KMS-11 (cell line): ENCODE measurements around the gene JAG2.
"Not testable (repeated sequence)": the region's sequence is repeated elsewhere in the genome, so short reads cannot be mapped to it uniquely, and the experiment has no call there.

ENCODE experiments used
- H2AFZ ChIP-seq: fragments of 200-600 bp; sonication (generic); 2 replicates; pipeline ENCODE4 v1.6.1; 2016; ENCODE audit warnings: antibody characterized with exemption, mixed run types, low read depth
- H3K27ac ChIP-seq: fragments of 200-600 bp; sonication (generic); 2 replicates; pipeline ENCODE4 v1.6.1; 2016; ENCODE audit warnings: mild to moderate bottlenecking, mixed run types
- H3K27me3 ChIP-seq: fragments of 200-600 bp; sonication (generic); 2 replicates; pipeline ENCODE4 v1.6.1; 2017; ENCODE audit warnings: mild to moderate bottlenecking, low read depth, mixed run types, moderate library complexity; ENCODE audit not compliant: insufficient read depth
- H3K36me3 ChIP-seq: fragments of 200-600 bp; sonication (generic); 2 replicates; pipeline ENCODE4 v1.6.1; 2017; ENCODE audit warnings: mild to moderate bottlenecking, mixed run types; ENCODE audit not compliant: insufficient read depth
- H3K4me1 ChIP-seq: fragments of 200-600 bp; sonication (generic); 2 replicates; pipeline ENCODE4 v1.6.1; 2016; ENCODE audit warnings: mild to moderate bottlenecking, low read depth, mixed run types; ENCODE audit not compliant: poor library complexity, severe bottlenecking
- H3K4me2 ChIP-seq: fragments of 200-600 bp; sonication (generic); 2 replicates; pipeline ENCODE4 v1.7.0; 2016; ENCODE audit warnings: mild to moderate bottlenecking, mixed run types
- H3K4me3 ChIP-seq: fragments of 200-600 bp; sonication (generic); IDR thresholded peaks from 2 replicates; pipeline ENCODE4 v1.6.1; 2017; ENCODE audit warnings: low read depth, low read length, mixed read lengths; ENCODE audit not compliant: insufficient read depth
- H3K79me2 ChIP-seq: fragments of 200-600 bp; sonication (generic); 2 replicates; pipeline ENCODE4 v1.6.1; 2016; ENCODE audit warnings: low read depth, mixed run types; ENCODE audit not compliant: insufficient read depth
- H3K9ac ChIP-seq: fragments of 200-600 bp; sonication (generic); 2 replicates; pipeline ENCODE4 v1.6.1; 2016; ENCODE audit warnings: mild to moderate bottlenecking, mixed run types
- H4K20me1 ChIP-seq: fragments of 200-600 bp; sonication (generic); 2 replicates; pipeline ENCODE4 v1.6.1; 2016; ENCODE audit warnings: mild to moderate bottlenecking, mixed run types; ENCODE audit not compliant: insufficient read depth
- TF ChIP-seq, protein P1 (sequence below): fragments of 200-600 bp; sonication (generic); conservative IDR thresholded peaks from 2 replicates; pipeline ENCODE4 v1.6.1; 2017; ENCODE audit warnings: low read depth, mild to moderate bottlenecking, antibody characterized with exemption, low read length, moderate library complexity, mixed read lengths

Gene JAG2

DNA sequence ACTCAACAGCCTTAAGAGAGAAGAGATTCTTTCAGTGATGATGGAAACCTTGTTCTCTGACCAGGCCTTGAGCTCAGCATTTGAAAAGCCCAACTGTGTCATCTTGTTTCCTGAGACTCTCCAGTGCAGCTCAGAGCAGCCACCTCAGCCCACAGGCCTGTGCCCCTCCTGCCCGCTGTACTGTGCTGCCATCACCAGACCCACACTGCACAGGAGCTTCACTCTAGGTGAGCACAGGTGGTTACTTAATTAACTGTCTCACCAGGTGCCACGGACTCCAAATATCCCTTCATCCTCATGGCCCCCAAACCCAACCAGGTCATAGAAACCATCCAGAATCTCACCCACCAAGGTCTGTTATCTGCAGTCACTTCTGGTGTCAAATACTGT, 51.3 kb downstream of the JAG2 start:
- Histone ChIP-seq H2AFZ (no peak overlapping the region), H3K79me2 (no peaks in the 10 kb centered on the region), H3K4me1 (no peaks in the 10 kb centered on the region), H3K9ac (no peak overlapping the region), H3K27me3 (no peaks in the 10 kb centered on the region), H3K36me3 (no peaks in the 10 kb centered on the region), H3K4me3 (no peak overlapping the region), H4K20me1 (no peaks in the 10 kb centered on the region), H3K27ac (no peak overlapping the region), H3K4me2 (no peak overlapping the region)
- TF ChIP-seq, protein P1, sequence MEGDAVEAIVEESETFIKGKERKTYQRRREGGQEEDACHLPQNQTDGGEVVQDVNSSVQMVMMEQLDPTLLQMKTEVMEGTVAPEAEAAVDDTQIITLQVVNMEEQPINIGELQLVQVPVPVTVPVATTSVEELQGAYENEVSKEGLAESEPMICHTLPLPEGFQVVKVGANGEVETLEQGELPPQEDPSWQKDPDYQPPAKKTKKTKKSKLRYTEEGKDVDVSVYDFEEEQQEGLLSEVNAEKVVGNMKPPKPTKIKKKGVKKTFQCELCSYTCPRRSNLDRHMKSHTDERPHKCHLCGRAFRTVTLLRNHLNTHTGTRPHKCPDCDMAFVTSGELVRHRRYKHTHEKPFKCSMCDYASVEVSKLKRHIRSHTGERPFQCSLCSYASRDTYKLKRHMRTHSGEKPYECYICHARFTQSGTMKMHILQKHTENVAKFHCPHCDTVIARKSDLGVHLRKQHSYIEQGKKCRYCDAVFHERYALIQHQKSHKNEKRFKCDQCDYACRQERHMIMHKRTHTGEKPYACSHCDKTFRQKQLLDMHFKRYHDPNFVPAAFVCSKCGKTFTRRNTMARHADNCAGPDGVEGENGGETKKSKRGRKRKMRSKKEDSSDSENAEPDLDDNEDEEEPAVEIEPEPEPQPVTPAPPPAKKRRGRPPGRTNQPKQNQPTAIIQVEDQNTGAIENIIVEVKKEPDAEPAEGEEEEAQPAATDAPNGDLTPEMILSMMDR, result no peak

DNA sequence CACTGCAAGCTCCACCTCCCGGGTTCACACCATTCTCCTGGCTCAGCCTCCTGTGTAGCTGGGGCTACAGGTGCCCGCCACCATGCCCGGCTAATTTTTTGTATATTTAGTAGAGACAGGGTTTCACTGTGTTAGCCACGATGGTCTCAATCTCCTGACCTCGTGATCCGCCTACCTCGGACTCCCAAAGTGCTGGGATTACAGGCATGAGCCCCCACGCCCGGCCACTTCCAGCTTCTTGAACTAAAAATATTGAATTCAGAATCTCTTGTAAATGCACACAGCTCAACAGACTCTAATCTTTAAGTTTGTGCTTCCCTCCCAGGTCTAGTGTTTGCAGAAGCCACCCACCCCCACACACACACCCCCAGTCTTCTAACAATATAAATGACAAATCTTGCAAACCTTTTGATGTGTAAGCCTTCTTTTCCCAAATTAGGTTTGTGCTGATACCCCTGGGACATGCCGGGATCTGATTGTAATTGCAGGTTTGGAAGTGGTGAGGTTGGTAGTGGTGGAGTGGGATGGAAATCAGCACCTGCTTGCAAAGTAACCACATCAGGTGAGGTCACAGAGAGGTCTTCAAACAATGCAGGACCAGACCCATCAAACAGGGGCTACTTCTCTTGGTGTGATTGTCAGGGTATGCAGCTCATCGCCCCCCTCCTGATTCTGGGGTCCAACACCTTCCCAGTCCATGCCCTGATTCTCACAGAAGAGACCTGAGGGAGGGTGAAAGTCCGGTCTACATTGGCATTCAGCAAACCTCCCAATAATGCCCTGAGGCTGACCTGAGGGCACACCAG, 51.9 kb downstream of the JAG2 start:
- Histone ChIP-seq H2AFZ (no peak overlapping the region), H3K4me1 (no peaks in the 10 kb centered on the region), H3K27me3 (no peaks in the 10 kb centered on the region), H3K36me3 (no peaks in the 10 kb centered on the region), H3K9ac (no peak overlapping the region), H4K20me1 (no peaks in the 10 kb centered on the region), H3K27ac (no peak overlapping the region), H3K79me2 (no peaks in the 10 kb centered on the region), H3K4me2 (no peak overlapping the region), H3K4me3 (no peak overlapping the region)
- TF ChIP-seq, protein P1, result no peak

DNA sequence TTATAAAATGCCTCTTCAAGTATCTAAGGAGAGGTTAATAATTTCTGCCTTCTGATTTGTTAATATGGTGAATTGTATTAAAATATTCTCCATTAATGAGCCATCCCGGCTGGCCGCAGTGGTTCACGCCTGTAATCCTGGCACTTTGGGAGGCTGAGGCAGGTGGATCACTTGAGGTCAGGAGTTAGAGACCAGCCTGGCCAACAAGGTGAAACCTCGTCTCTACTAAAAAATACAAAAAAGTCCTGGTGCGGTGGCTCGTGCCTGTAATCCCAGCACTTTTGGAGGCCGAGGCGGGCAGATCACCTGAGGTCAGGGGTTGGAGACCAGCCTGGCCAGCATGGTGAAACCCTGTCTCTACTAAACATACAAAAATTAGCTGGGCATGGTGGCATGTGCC, 59.3 kb downstream of the JAG2 start:
- H3K4me3 ChIP-seq, H3K79me2 ChIP-seq, H2AFZ ChIP-seq, H4K20me1 ChIP-seq, H3K27me3 ChIP-seq, H3K36me3 ChIP-seq, H3K4me2 ChIP-seq, H3K27ac ChIP-seq, H3K4me1 ChIP-seq, H3K9ac ChIP-seq: not testable (repeated sequence)

DNA sequence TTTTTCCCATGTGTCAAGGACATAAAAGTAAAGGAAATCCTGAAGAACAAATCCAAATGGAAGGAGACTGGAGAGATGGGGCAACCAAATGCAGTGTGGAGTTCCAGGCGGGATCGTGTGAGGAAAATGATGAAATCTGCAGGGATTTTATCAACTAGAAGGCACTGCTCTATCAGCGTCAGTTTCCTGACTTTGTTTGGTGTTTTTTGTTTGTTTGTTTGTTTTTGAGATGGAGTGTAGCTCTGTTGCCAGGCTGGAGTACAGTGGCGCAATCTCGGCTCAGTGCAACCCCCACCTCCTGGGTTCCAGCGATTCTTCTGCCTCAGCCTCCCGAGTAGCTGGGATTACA, 60.1 kb downstream of the JAG2 start:
- no peaks in the 10 kb centered on the region for H4K20me1 ChIP-seq
- H3K4me2 ChIP-seq, result no peak overlapping the region
- no peak overlapping the region for H2AFZ ChIP-seq
- no peak overlapping the region for H3K4me3 ChIP-seq
- no peaks in the 10 kb centered on the region for H3K79me2 ChIP-seq
- H3K36me3 ChIP-seq, result no peaks in the 10 kb centered on the region
- no peak overlapping the region for H3K27ac ChIP-seq
- H3K9ac ChIP-seq, result no peak overlapping the region
- peaks cover 3% of the 10 kb centered on the region; the same call in 1 of the 2 replicates for H3K27me3 ChIP-seq
- TF ChIP-seq, protein P1, result no peak
- H3K4me1 ChIP-seq, result no peaks in the 10 kb centered on the region

DNA sequence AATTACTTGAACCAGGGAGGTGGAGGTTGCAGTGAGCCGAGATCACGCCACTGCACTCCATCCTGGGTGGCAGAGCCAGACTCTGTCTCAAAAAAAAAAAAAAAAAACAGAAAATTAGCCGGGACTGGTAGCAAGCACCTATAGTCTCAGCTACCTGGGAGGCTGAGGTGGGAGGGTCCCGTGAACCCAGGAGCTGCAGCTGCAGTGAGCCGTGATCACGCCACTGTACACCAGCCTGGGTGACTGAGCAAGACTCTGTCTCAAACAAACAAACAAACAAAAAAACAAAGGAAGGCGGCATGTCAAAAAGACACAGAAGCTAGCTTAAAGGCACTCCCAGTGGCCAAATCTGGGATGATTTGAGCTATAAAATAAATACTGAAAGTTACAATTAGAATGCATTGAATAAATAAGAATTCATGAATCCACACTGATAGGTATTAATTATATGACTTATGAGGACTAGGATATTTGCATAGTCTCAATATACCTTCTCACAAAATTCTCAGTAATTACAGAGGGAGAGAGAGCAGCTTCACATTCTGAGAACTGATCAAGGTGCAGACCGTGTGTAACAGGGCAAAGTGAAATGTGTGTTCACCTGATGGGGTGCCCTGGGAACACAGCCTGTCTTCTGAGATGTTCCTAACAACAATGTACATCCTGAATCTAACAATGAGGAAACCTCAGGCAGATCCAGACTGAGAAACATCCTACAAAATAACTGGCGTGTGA, 60.6 kb downstream of the JAG2 start:
- Histone ChIP-seq H3K36me3 (no peaks in the 10 kb centered on the region), H3K79me2 (no peaks in the 10 kb centered on the region), H3K9ac (no peak overlapping the region), H3K27me3 (peaks cover 3% of the 10 kb centered on the region; the same call in 1 of the 2 replicates), H4K20me1 (no peaks in the 10 kb centered on the region), H3K4me1 (no peaks in the 10 kb centered on the region), H3K27ac (no peak overlapping the region), H3K4me3 (no peak overlapping the region), H2AFZ (no peak overlapping the region), H3K4me2 (no peak overlapping the region)
- TF ChIP-seq, protein P1, result no peak
